ENCODE measurements around the gene PIGT.

The PIGT gene

GRCh38 chr20:45467172-45467571 lies 51.2 kb downstream of the PIGT start:
- TF ChIP-seq REST (IDR thresholded peaks at IDR 0.05; ENCODE audit: low read depth), result no peak

GRCh38 chr20:45467861-45468260 lies 51.9 kb downstream of the PIGT start:
- TF ChIP-seq FOXM1 (IDR thresholded peaks at IDR 0.05; ENCODE audit: borderline replicate concordance, low read depth) (no peak), EP300 (IDR thresholded peaks at IDR 0.05; ENCODE audit: borderline replicate concordance) (no peak), TAF1 (IDR thresholded peaks at IDR 0.05; ENCODE audit: low read depth) (no peak), ZBTB7A (IDR thresholded peaks at IDR 0.05; ENCODE audit: low read depth) (no peak), EGR1 (IDR thresholded peaks at IDR 0.05) (no peak), CREB1 (IDR thresholded peaks at IDR 0.05; ENCODE audit: low read depth) (no peak), TCF12 (IDR thresholded peaks at IDR 0.05; ENCODE audit: low read depth) (no peak), MAX (IDR thresholded peaks at IDR 0.05) (no peak), REST (IDR thresholded peaks at IDR 0.05; ENCODE audit: low read depth) (no peak), YY1 (IDR thresholded peaks at IDR 0.05; ENCODE audit: low read depth) (no peak), RAD21 (IDR thresholded peaks at IDR 0.05; ENCODE audit: low read depth) (no peak), NFIC (IDR thresholded peaks at IDR 0.05) (no peak), TEAD4 (IDR thresholded peaks at IDR 0.05) (no peak), USF1 (IDR thresholded peaks at IDR 0.05) (no peak), CEBPB (IDR thresholded peaks at IDR 0.05) (no peak)

- TF ChIP-seq USF1 (IDR thresholded peaks at IDR 0.05) (no peak), RAD21 (IDR thresholded peaks at IDR 0.05; ENCODE audit: low read depth) (peak; percentile 38; the same call in 1 of the 2 replicates), NFIC (IDR thresholded peaks at IDR 0.05) (peak; percentile 51), EP300 (IDR thresholded peaks at IDR 0.05; ENCODE audit: borderline replicate concordance) (peak; percentile 66), EGR1 (IDR thresholded peaks at IDR 0.05) (peak; percentile 84), TCF12 (IDR thresholded peaks at IDR 0.05; ENCODE audit: low read depth) (peak; percentile 57; the same call in 1 of the 2 replicates), TAF1 (IDR thresholded peaks at IDR 0.05; ENCODE audit: low read depth) (no peak; the same call in 1 of the 2 replicates), CEBPB (IDR thresholded peaks at IDR 0.05) (peak; percentile 88), YY1 (IDR thresholded peaks at IDR 0.05; ENCODE audit: low read depth) (0 out of 2 replicates have a peak, but pooled peaks have one; percentile 18), MAX (IDR thresholded peaks at IDR 0.05) (peak; percentile 7; the same call in 1 of the 2 replicates), TEAD4 (IDR thresholded peaks at IDR 0.05) (no peak), ZBTB7A (IDR thresholded peaks at IDR 0.05; ENCODE audit: low read depth) (peak; percentile 18), CREB1 (IDR thresholded peaks at IDR 0.05; ENCODE audit: low read depth) (no peak)
Observed at GRCh38 chr20:45469336-45470261, 53.7 kb downstream of the PIGT start, which contains the start of gene WFDC2. WFDC2 (plus strand) TSS chr20:45469753; CDS start chr20:45469782, 29 bp downstream.

GRCh38 chr20:45470262-45470931 lies 54.5 kb downstream of the PIGT start:
- TF ChIP-seq RAD21 (IDR thresholded peaks at IDR 0.05; ENCODE audit: low read depth) (no peak), CEBPB (IDR thresholded peaks at IDR 0.05) (no peak), EGR1 (IDR thresholded peaks at IDR 0.05) (peak; percentile 27), NFIC (IDR thresholded peaks at IDR 0.05) (peak; percentile 89), TCF12 (IDR thresholded peaks at IDR 0.05; ENCODE audit: low read depth) (peak; percentile 83), TEAD4 (IDR thresholded peaks at IDR 0.05) (peak; percentile 56), EP300 (IDR thresholded peaks at IDR 0.05; ENCODE audit: borderline replicate concordance) (peak; percentile 83), USF1 (IDR thresholded peaks at IDR 0.05) (no peak), REST (IDR thresholded peaks at IDR 0.05; ENCODE audit: low read depth) (no peak), CREB1 (IDR thresholded peaks at IDR 0.05; ENCODE audit: low read depth) (no peak), MAX (IDR thresholded peaks at IDR 0.05) (peak; percentile 71), YY1 (IDR thresholded peaks at IDR 0.05; ENCODE audit: low read depth) (no peak), FOXM1 (IDR thresholded peaks at IDR 0.05; ENCODE audit: borderline replicate concordance, low read depth) (peak; percentile 63; the same call in 1 of the 2 replicates), TAF1 (IDR thresholded peaks at IDR 0.05; ENCODE audit: low read depth) (peak; percentile 56), ZBTB7A (IDR thresholded peaks at IDR 0.05; ENCODE audit: low read depth) (peak; percentile 96)
